Right lobe of liver (tissue), 4 donors: ENCODE results near the gene ADCY3.

Experiments used
- POLR2A ChIP-seq: fragments of 450-650 bp; IDR thresholded peaks from one replicate; pipeline ENCODE4 v1.6.1; 2017; ENCODE audit warnings: antibody characterized with exemption, mild to moderate bottlenecking
- TF ChIP-seq, protein P1 (sequence below), 4 donors: fragments of 200-600 bp in 3 of 4; fragments of 450-650 bp in 1 of 4; IDR thresholded peaks; one replicate each; pipeline versions ENCODE4 v1.5.1 to v1.8.0; 2016 to 2022; ENCODE audit warnings: antibody characterized with exemption in 4 of 4, mild to moderate bottlenecking in 2 of 4
- donor health status: DM: no; HTN: no; CAD: no.
- donor health status: DM: no; HTN: no; CAD: no.
- donor health status: DM: no; HTN: yes; CAD: no.

DNA sequence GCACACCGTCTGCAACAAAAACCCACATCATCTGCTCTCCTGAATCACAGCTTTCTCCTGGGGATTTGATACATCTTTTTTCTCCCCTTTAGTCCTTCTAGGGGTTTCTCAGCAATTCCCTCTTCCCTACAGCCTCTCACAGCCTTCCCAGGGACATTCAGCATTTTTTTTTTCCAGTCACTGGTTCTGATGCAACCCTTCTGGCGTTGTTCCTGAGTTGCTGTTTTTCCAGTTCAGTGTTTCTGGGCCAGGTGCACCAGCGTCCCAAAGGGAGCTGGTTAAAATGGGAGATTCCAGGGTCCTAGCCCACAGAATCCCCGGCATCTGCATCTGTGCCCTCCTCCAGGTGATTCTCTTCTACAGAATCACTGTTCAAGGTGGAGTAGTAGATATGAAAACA, 36.1 kb downstream of the ADCY3 start:
- TF ChIP-seq, protein P1, sequence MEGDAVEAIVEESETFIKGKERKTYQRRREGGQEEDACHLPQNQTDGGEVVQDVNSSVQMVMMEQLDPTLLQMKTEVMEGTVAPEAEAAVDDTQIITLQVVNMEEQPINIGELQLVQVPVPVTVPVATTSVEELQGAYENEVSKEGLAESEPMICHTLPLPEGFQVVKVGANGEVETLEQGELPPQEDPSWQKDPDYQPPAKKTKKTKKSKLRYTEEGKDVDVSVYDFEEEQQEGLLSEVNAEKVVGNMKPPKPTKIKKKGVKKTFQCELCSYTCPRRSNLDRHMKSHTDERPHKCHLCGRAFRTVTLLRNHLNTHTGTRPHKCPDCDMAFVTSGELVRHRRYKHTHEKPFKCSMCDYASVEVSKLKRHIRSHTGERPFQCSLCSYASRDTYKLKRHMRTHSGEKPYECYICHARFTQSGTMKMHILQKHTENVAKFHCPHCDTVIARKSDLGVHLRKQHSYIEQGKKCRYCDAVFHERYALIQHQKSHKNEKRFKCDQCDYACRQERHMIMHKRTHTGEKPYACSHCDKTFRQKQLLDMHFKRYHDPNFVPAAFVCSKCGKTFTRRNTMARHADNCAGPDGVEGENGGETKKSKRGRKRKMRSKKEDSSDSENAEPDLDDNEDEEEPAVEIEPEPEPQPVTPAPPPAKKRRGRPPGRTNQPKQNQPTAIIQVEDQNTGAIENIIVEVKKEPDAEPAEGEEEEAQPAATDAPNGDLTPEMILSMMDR (IDR thresholded peaks at IDR 0.05): no peak
- no peak for TF ChIP-seq POLR2A
